NB4 (cell line): ENCODE data around the gene POM121C.
"Not testable (repeated sequence)": the region's sequence is repeated elsewhere in the genome, so short reads cannot be mapped to it uniquely, and the experiment has no call there.

Experiments used
- DNase-seq: peaks from one replicate; pipeline ENCODE4 v3.0.0; 2010; ENCODE audit warnings: low read depth
- H3K4me3 ChIP-seq: one replicate; pipeline ENCODE4 v1.5.1; 2011; ENCODE audit warnings: mild to moderate bottlenecking, low read depth, low read length, moderate library complexity
- CTCF ChIP-seq: IDR thresholded peaks from one replicate; pipeline ENCODE4 v1.5.1; 2012; ENCODE audit warnings: low read depth, low read length
- MAX ChIP-seq: IDR thresholded peaks from 2 replicates; pipeline ENCODE4 v1.6.1; 2011; ENCODE audit warnings: low read depth, low read length

The POM121C gene

GRCh38 chr7:75485355-75485978, 632 bp downstream of the POM121C start:
- peak; percentile 39 for DNase-seq

GRCh38 chr7:75480313-75480712, 5.8 kb downstream of the POM121C start:
- not testable (repeated sequence) for H3K4me3 ChIP-seq, DNase-seq

More at GRCh38 chr7:75485355-75485978, 632 bp downstream of the POM121C start:
- peak overlapping the region; percentile 78 for H3K4me3 ChIP-seq

- DNase-seq, H3K4me3 ChIP-seq: not testable (repeated sequence)
Observed at GRCh38 chr7:75477457-75477856, 8.6 kb downstream of the POM121C start.

- DNase-seq, H3K4me3 ChIP-seq: not testable (repeated sequence)
Observed at GRCh38 chr7:75470166-75470565, 15.9 kb downstream of the POM121C start.

- not testable (repeated sequence) for DNase-seq, H3K4me3 ChIP-seq
Observed at GRCh38 chr7:75460541-75460940, 25.6 kb downstream of the POM121C start.

GRCh38 chr7:75458034-75458433, 28.1 kb downstream of the POM121C start:
- not testable (repeated sequence) for H3K4me3 ChIP-seq, DNase-seq

GRCh38 chr7:75456403-75456802, 29.7 kb downstream of the POM121C start:
- TF ChIP-seq MAX = 0 out of 2 replicates have a peak, but pooled peaks have one; percentile 24
- DNase-seq = peak; percentile 91
- not testable (repeated sequence) for H3K4me3 ChIP-seq

GRCh38 chr7:75452494-75452955, 33.6 kb downstream of the POM121C start:
- TF ChIP-seq CTCF = peak; percentile 40
- H3K4me3 ChIP-seq, DNase-seq: not testable (repeated sequence)

- not testable (repeated sequence) for H3K4me3 ChIP-seq, DNase-seq
Observed at GRCh38 chr7:75449946-75450345, 36.2 kb downstream of the POM121C start.

- peak; percentile 52 for DNase-seq
- H3K4me3 ChIP-seq = peak overlapping the region; percentile 74
Observed at GRCh38 chr7:75442465-75443111, 43.5 kb downstream of the POM121C start.

GRCh38 chr7:75442101-75442464, 44.0 kb downstream of the POM121C start:
- not testable (repeated sequence) for DNase-seq
- H3K4me3 ChIP-seq = peak overlapping the region; percentile 67

- not testable (repeated sequence) for DNase-seq
Observed at GRCh38 chr7:75439000-75439399, 47.1 kb downstream of the POM121C start.

GRCh38 chr7:75423481-75423880, 62.6 kb downstream of the POM121C start:
- not testable (repeated sequence) for H3K4me3 ChIP-seq, DNase-seq

More at GRCh38 chr7:75439000-75439399, 47.1 kb downstream of the POM121C start:
- not testable (repeated sequence) for H3K4me3 ChIP-seq

- not testable (repeated sequence) for H3K4me3 ChIP-seq, DNase-seq
Observed at GRCh38 chr7:75421798-75422710, 64.0 kb downstream of the POM121C start.

- H3K4me3 ChIP-seq, DNase-seq: not testable (repeated sequence)
Observed at GRCh38 chr7:75420152-75420551, 65.9 kb downstream of the POM121C start.

GRCh38 chr7:75419693-75420092, 66.4 kb downstream of the POM121C start:
- not testable (repeated sequence) for H3K4me3 ChIP-seq, DNase-seq

GRCh38 chr7:75419210-75419609, 66.9 kb downstream of the POM121C start:
- peak; percentile 31 for DNase-seq
- not testable (repeated sequence) for H3K4me3 ChIP-seq
